Body of pancreas (tissue), 4 donors: ENCODE measurements around the gene EMC8. TPM values are rescaled to one million over a fixed set of nuclear protein-coding genes. Genes with fewer than 3 reads are reported as not detected.

Experiments used
- ATAC-seq: fragments of 150-250 bp; one replicate; pipeline ENCODE4 v1.9.1; 2016
- DNase-seq, 4 donors: peaks; one replicate each; pipeline ENCODE4 v3.0.0-alpha.2; 2019
- H3K27ac ChIP-seq, 4 donors: fragments of 200-600 bp; sonication (generic); 1 replicate in 3 of 4; 2 replicates in 1 of 4; pipeline versions ENCODE4 v1.5.1 to v1.6.1; 2016 to 2019; ENCODE audit warnings: mild to moderate bottlenecking in 1 of 4, mixed read lengths in 1 of 4, moderate library complexity in 1 of 4
- H3K27me3 ChIP-seq, 2 donors: fragments of 200-600 bp; sonication (generic); one replicate each; pipeline ENCODE4 v1.6.0; 2016; ENCODE audit warnings: mild to moderate bottlenecking in 1 of 2
- H3K36me3 ChIP-seq, 2 donors: fragments of 200-600 bp; sonication (generic); replicated peaks in 1 of 2; 2 replicates each; pipeline ENCODE4 v1.5.1; 2016; ENCODE audit warnings: low read depth in 2 of 2; ENCODE audit not compliant: insufficient read depth in 1 of 2
- H3K4me1 ChIP-seq: fragments of 200-600 bp; sonication (generic); one replicate; pipeline ENCODE4 v1.6.0; 2016
- H3K4me3 ChIP-seq, 2 donors: fragments of 200-600 bp; sonication (generic); 1 replicate in 1 of 2; 2 replicates in 1 of 2; pipeline ENCODE4 v1.5.1; 2016 to 2019
- H3K9me3 ChIP-seq, 3 donors: fragments of 200-600 bp; sonication (generic); 1 replicate in 2 of 3; 2 replicates in 1 of 3; pipeline ENCODE4 v1.5.1; 2016
- POLR2A ChIP-seq, 3 donors: fragments of 450-650 bp; IDR thresholded peaks; one replicate each; pipeline ENCODE4 v1.6.1; 2016; ENCODE audit warnings: antibody characterized with exemption in 3 of 3, mild to moderate bottlenecking in 2 of 3
- WGBS, 2 donors: methylation state at CpG; one replicate each; pipeline ENCODE4 v1.1.5; 2017; 5-methylcytosine and 5-hydroxymethylcytosine counted together
- intact Hi-C: fragments of 100-400 bp; cut with DNase I; formaldehyde crosslinking; loops from one replicate; pipeline ENCODE4 v1.15.1; 2023
- total RNA-seq, 2 donors: library from RNA; depleted of rRNA; stranded (reverse); fragments of >200 nt; gene quantifications; one replicate each; pipeline ENCODE4 v1.1.0, GENCODE V29; 2016
- TF ChIP-seq, protein P1 (sequence below), 7 experiments: fragments of 450-650 bp in 4 of 7; fragments of 200-600 bp in 3 of 7; sonication (generic) in 3 of 7; IDR thresholded peaks; one replicate each; pipeline ENCODE4 v1.5.1; 2016 to 2019; ENCODE audit warnings: antibody characterized with exemption in 7 of 7

Gene EMC8
- 10 to 100 TPM; 16.3 to 30.7 TPM for total RNA-seq

DNA sequence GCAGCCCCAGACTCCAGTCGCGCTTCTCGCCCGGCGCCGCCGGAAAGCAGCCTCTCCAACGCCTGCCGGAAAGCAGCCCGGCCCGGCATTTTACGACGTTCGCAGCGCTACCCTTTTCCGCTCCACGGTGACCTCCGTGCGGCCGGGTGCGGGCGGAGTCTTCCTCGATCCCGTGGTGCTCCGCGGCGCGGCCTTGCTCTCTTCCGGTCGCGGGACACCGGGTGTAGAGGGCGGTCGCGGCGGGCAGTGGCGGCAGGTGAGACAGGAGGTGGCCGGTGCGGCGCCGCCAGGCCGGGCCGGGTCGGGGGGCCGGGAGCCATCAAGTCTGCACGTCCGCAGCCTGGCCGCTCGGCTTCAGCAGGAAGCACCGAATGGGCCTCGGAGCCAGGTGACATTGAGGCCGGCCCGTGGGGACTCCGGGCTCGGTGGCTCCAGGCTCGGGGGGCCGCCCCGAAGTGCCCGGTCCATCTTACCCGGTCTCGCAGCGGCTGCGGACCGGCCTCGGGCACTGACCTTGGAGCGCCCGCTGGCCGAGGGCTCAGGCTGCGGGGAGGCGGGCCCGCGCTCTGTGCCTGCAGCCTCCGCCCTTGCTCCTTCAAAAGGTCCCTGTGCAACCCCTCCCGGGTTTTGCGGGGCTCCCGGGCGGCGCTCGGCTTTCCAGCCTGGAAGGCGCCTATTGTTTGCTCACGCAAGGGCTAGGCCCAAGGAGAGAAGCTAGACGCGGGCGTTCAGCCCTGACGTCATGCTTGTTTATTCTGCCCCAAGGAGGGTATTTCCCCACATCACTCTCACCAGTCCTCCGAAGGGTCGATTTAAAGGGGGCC, at the start of gene EMC8, which contains the start of gene COX4I1:
Gene EMC8 (minus strand): TSS at position 48 of the 824 bp plus-strand sequence. CDS start 249 bp downstream, outside the sequence.
Gene COX4I1 (plus strand): TSS at position 199 of the 824 bp plus-strand sequence. CDS start 1,511 bp downstream, outside the sequence.
- Histone ChIP-seq H3K27me3 (no peaks in the 10 kb centered on the region), H3K4me1 (peaks cover 27% of the 10 kb centered on the region), H3K36me3 (peaks cover 7 to 9% of the 10 kb centered on the region in 2 donors), H3K4me3 (peak within 1 kb of the TSS; percentile 90 to 91), H3K9me3 (no peaks in the 10 kb centered on the region), H3K27ac (peak within 1 kb of the TSS; percentile 78 to 86 (median 78))
- TF ChIP-seq POLR2A (IDR thresholded peaks at IDR 0.05) = peak; percentile 76 to 89 (median 87)
- TF ChIP-seq, protein P1, sequence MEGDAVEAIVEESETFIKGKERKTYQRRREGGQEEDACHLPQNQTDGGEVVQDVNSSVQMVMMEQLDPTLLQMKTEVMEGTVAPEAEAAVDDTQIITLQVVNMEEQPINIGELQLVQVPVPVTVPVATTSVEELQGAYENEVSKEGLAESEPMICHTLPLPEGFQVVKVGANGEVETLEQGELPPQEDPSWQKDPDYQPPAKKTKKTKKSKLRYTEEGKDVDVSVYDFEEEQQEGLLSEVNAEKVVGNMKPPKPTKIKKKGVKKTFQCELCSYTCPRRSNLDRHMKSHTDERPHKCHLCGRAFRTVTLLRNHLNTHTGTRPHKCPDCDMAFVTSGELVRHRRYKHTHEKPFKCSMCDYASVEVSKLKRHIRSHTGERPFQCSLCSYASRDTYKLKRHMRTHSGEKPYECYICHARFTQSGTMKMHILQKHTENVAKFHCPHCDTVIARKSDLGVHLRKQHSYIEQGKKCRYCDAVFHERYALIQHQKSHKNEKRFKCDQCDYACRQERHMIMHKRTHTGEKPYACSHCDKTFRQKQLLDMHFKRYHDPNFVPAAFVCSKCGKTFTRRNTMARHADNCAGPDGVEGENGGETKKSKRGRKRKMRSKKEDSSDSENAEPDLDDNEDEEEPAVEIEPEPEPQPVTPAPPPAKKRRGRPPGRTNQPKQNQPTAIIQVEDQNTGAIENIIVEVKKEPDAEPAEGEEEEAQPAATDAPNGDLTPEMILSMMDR (IDR thresholded peaks at IDR 0.05) = peak in 1 of 7 experiments; percentile 12
- ATAC-seq (peak; percentile 98), DNase-seq (peak; percentile 95 to 96 (median 96))
- intact Hi-C loops = no loop called here
- 0% methylated on average over 2 to 86 of the region's 87 CpGs for WGBS, 2 donors

DNA sequence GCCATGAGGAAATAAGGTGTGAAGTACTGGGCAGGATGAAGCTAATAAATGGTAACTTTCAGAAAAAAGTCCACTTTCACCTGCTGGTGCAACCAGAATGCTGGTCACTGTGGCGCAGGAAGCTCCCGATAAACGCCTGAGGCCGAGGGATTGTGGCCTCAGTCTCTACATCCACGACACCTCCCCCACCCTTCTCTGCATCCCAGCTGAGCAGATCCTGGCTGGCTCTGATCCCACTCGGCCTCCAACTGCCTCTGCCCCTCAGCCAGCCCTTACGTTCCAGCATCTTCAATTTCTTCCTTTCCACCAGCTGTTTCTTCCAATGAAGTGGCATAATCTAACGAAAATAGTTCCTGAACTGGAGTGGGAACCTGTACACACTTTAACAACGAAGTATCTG, 49.6 kb upstream of the EMC8 start:
- H3K36me3 ChIP-seq = no peaks in the 10 kb centered on the region
- TF ChIP-seq, protein P1 (IDR thresholded peaks at IDR 0.05) = no peak
- no peak for TF ChIP-seq POLR2A (IDR thresholded peaks at IDR 0.05)
- ATAC-seq (no peak), DNase-seq (no peak)
- no peak overlapping the region for H3K27ac ChIP-seq
- H3K4me3 ChIP-seq = no peak overlapping the region
- WGBS, 2 donors = 40 to 46% methylated on average over 9 of the region's 9 CpGs
- intact Hi-C loops = no loop called here
- H3K4me1 ChIP-seq = no peaks in the 10 kb centered on the region
- peaks cover 0 to 5% of the 10 kb centered on the region in 2 donors for H3K27me3 ChIP-seq
- H3K9me3 ChIP-seq = no peaks in the 10 kb centered on the region

GRCh38 chr16:85847681-85848601, 48.6 kb upstream of the EMC8 start:
- WGBS, 2 donors = 43 to 48% methylated on average over 39 of the region's 39 CpGs
- Histone ChIP-seq H3K36me3 (no peaks in the 10 kb centered on the region), H3K4me1 (no peaks in the 10 kb centered on the region), H3K4me3 (no peak overlapping the region), H3K27ac (no peak overlapping the region), H3K9me3 (no peaks in the 10 kb centered on the region), H3K27me3 (peaks cover 0 to 5% of the 10 kb centered on the region in 2 donors)
- TF ChIP-seq POLR2A (IDR thresholded peaks at IDR 0.05) = no peak
- TF ChIP-seq, protein P1 (IDR thresholded peaks at IDR 0.05) = no peak
- intact Hi-C loops = no loop called here
- no peak for ATAC-seq
- no peak for DNase-seq

DNA sequence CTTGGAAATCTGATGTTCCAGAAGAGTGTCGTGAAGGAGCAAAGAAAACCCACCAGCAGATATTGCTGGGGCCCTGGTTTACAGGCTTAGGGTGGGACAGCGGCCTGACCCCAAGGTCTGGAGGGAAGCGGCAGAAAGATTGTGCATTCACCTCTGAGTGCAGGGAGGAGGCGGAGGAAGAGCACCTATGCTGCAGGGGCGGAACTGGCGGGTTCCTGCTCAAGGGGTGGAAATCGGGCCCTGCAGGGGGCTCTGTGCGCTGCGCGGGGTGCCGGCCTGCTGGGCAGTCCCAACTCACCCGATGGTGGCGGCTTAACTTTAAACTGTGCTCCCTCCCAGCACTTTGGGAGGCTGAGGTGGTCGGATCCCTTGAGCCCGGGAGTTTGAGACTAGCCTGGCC, 47.7 kb upstream of the EMC8 start:
- H3K4me1 ChIP-seq = no peaks in the 10 kb centered on the region
- TF ChIP-seq, protein P1 (IDR thresholded peaks at IDR 0.05) = no peak
- no peak for TF ChIP-seq POLR2A (IDR thresholded peaks at IDR 0.05)
- WGBS, 2 donors = 80 to 87% methylated on average over 15 of the region's 15 CpGs
- DNase-seq (no peak), ATAC-seq (no peak)
- H3K4me3 ChIP-seq = no peak overlapping the region
- no peaks in the 10 kb centered on the region for H3K36me3 ChIP-seq
- peaks cover 0 to 5% of the 10 kb centered on the region in 2 donors for H3K27me3 ChIP-seq
- no peak overlapping the region for H3K27ac ChIP-seq
- intact Hi-C loops = no loop called here
- no peaks in the 10 kb centered on the region for H3K9me3 ChIP-seq
